ENCODE data around the gene CXCL10.
"Not testable (repeated sequence)": the region's sequence is repeated elsewhere in the genome, so short reads cannot be mapped to it uniquely, and the experiment has no call there.

Gene CXCL10

GRCh38 chr4:76023389-76023788, at the start of gene CXCL10:
Gene CXCL10, minus strand, starts transcription at chr4:76023497. Its CDS starts 66 bp downstream, at chr4:76023431.
- DNase-seq: no peak

- DNase-seq: no peak
Observed at GRCh38 chr4:76072760-76073159, 49.5 kb upstream of the CXCL10 start.

DNA sequence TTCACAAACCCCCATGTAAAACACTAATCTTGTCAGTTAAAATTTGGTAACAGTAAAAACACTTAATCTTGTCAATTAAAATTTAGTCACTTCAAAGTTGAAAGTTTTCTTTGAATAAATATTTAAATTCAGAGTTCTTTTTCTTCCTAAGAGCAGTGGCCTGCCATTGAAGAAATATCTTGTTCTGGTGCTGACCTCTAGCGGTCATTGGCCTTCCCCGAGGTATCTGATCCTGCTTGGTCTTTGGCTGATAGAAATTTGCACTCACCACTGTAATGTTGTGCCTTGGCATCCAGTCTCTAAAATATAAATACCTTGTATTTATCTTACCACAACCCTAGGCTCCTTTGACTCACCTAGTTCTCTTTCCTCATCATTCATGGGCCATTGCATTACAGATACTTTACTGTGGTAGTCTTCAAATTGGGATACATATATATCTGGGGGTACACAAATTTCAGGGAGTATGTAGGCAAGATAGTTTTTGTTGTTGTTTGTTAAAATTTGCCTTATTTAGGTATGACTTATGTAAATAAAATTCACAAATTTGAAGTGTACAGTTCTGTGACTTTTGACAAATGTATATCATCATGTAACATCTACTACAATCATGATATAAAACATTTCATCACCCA, 44.5 kb upstream of the CXCL10 start:
- DNase-seq: peak; percentile 61

- no peak for DNase-seq
Observed at GRCh38 chr4:76066546-76066945, 43.2 kb upstream of the CXCL10 start.

- no peak for DNase-seq
Observed at GRCh38 chr4:76061982-76062381, 38.7 kb upstream of the CXCL10 start.

- DNase-seq: no peak
Observed at GRCh38 chr4:76061421-76061820, 38.1 kb upstream of the CXCL10 start.

GRCh38 chr4:76060506-76060905, 37.2 kb upstream of the CXCL10 start:
- no peak for DNase-seq

- no peak for DNase-seq
Observed at GRCh38 chr4:76059750-76060149, 36.5 kb upstream of the CXCL10 start.

- DNase-seq: no peak
Observed at GRCh38 chr4:76058888-76059426, 35.7 kb upstream of the CXCL10 start.

- no peak for DNase-seq
Observed at GRCh38 chr4:76058302-76058701, 35.0 kb upstream of the CXCL10 start.

GRCh38 chr4:76055421-76055820, 32.1 kb upstream of the CXCL10 start:
- DNase-seq: no peak

GRCh38 chr4:76055016-76055415, 31.7 kb upstream of the CXCL10 start:
- no peak for DNase-seq

DNA sequence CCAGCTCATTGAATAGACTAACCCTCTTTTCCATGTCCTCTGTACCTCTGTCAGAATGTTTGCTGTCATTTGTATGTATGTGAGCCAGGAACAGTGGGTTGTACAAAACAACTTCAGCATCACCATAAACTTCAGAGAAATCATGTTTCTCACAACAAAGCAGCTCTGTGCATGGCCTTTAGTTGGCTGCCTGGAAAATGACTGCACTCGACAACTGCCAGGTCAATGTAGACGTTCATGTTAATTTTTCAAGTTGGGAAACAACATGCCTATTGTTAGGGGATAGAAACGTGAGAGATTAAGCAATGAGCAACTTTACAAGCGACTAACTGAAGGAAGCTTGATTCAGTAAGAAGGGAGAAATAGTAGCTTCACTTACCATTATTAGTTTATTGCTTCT, 30.4 kb upstream of the CXCL10 start:
- no peak for DNase-seq

DNA sequence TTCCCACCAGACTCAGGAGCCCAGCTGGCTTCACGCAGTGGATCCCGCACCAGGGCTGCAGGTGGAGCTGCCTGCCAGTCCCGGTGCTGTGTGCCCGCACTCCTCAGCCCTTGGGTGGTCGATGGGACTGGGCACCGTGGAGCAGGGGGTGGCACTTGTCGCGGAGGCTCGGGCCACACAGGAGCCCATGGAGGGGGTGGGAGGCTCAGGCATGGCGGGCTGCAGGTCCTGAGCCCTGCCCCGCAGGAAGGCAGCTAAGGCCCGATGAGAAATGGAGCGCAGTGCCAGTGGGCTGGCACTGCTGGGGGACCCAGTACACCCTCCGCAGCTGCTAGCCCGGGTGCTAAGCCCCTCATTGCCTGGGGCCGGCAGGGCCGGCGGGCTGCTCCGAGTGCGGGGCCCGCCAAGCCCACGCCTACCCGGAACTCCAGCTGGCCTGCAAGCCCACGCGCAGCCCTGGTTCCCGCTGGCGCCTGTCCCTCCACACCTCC, 27.3 kb upstream of the CXCL10 start:
- DNase-seq: not testable (repeated sequence)

DNA sequence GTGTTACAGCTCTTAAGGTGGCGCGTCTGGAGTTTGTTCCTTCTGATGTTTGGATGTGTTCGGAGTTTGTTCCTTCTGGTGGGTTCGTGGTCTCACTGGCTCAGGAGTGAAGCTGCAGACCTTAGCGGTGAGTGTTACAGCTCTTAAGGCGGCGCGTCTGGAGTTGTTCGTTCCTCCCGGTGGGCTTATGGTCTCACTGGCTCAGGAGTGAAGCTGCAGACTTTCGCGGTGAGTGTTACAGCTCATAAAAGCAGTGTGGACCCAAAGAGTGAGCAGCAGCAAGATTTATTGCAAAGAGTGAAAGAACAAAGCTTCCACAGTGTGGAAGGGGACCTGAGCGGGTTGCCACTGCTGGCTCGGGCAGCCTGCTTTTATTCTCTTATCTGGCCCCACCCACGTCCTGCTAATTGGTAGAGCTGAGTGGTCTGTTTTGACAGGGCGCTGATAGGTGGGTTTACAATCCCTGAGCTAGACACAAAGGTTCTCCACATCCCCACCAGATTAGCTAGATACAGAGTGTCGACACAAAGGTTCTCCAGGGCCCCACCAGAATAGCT, 26.6 kb upstream of the CXCL10 start:
- DNase-seq: not testable (repeated sequence)

GRCh38 chr4:76044686-76045085, 21.4 kb upstream of the CXCL10 start:
- DNase-seq: not testable (repeated sequence)

DNA sequence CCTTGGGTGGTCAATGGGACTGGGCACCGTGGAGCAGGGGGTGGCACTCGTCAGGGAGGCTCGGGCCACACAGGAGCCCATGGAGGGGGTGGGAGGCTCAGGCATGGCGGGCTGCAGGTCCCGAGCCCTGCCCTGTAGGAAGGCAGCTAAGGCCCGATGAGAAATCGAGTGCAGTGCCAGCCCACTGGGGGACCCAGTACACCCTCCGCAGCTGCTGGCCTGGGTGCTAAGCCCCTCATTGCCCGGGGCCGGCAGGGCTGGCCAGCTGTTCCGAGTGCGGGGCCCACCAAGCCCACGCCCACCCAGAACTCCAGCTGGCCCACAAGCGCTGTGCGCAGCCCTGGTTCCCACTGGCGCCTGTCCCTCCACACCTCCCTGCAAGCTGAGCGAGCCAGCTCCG, 20.0 kb upstream of the CXCL10 start:
- DNase-seq: not testable (repeated sequence)

GRCh38 chr4:76042241-76042998, 19.1 kb upstream of the CXCL10 start:
- DNase-seq: not testable (repeated sequence)

DNA sequence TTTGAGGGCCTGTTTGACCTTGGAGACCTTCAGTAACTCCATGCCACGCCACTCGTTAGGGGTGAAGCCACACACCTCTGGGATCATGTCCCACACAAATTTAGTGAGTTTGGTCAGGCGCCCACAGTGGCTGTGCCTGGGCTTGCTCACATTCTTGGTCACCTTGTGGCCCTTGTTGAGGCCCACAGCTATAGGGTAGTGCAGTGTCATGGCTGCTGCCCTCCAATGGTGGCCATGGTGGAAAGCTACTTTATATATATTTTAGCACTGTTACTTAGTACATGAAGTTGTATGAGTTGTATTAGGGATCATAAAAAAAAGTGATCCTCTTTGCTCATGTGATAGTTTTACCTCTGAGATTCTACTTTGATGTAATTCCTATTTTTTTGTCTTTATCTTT, 13.6 kb upstream of the CXCL10 start:
- DNase-seq: no peak

GRCh38 chr4:76035799-76036380, 12.6 kb upstream of the CXCL10 start, which contains the start of gene CXCL11:
Gene CXCL11, minus strand, starts transcription at chr4:76036070. Its CDS starts 83 bp downstream, at chr4:76035987.
- DNase-seq: no peak

DNA sequence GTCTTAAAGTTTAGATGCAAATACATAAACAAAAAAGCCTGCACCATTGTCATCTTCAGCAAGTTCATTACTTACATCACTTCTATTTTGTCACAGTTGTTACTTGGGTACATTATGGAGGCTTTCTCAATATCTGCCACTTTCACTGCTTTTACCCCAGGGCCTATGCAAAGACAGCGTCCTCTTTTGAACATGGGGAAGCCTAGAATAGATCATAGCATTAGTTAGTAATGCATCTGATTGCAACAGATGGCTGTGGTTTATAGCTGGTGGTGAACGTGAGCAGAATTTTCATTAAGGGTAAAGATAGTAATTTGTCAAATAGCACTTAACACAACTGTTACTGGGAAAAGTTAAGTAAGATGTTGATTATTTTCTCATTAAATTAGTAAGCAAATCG, 11.8 kb upstream of the CXCL10 start:
- DNase-seq: no peak

DNA sequence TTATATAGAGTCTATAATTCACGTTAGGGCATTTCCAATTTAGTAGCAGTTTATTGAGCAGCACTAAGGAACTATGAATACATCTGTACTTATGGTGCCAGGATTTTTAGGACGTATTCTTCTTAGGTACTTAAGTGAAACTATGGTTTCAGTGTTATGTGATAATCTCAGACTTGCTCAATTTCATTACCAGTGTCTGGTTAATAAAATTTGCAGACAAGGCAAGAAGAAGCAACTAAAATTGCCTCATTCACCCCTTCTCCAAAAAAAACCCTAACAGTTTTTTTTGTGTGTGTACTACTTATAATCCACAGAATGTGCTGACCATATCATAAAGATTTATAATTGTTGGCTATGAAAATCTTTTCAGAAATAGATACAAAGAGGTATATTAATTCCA, 6.0 kb upstream of the CXCL10 start:
- no peak for DNase-seq

- DNase-seq: no peak
Observed at GRCh38 chr4:76028350-76028765, 5.1 kb upstream of the CXCL10 start.

Data from CD4-positive, alpha-beta T cell treated with Interleukin-15 for 1 hour (primary cell).